ENCODE data around the gene METTL27.
"Not testable (repeated sequence)": the region's sequence is repeated elsewhere in the genome, so short reads cannot be mapped to it uniquely, and the experiment has no call there.

METTL27 gene

GRCh38 chr7:73839290-73839689 lies 3.0 kb downstream of the METTL27 start:
- no peak for DNase-seq (ENCODE audit: low read depth)

GRCh38 chr7:73838642-73839041 lies 3.7 kb downstream of the METTL27 start:
- DNase-seq (ENCODE audit: low read depth), result no peak

GRCh38 chr7:73837167-73837566 lies 5.1 kb downstream of the METTL27 start:
- DNase-seq (ENCODE audit: low read depth), result not testable (repeated sequence)

- no peak for DNase-seq (ENCODE audit: low read depth)
Observed at GRCh38 chr7:73834626-73835191, 7.6 kb downstream of the METTL27 start.

- no peak for DNase-seq (ENCODE audit: low read depth)
Observed at GRCh38 chr7:73833251-73833919, 8.9 kb downstream of the METTL27 start.

GRCh38 chr7:73832806-73833205 lies 9.5 kb downstream of the METTL27 start:
- no peak for DNase-seq (ENCODE audit: low read depth)

GRCh38 chr7:73831834-73832651 lies 10.3 kb downstream of the METTL27 start:
- DNase-seq (ENCODE audit: low read depth), result no peak

GRCh38 chr7:73831584-73831833 lies 10.8 kb downstream of the METTL27 start:
- DNase-seq (ENCODE audit: low read depth), result no peak

- no peak for DNase-seq (ENCODE audit: low read depth)
Observed at GRCh38 chr7:73830681-73831583, 11.4 kb downstream of the METTL27 start, which contains the start of gene CLDN4. CLDN4 (plus strand) TSS chr7:73830996; CDS start chr7:73831202, 206 bp downstream.

- DNase-seq (ENCODE audit: low read depth), result no peak
Observed at GRCh38 chr7:73829921-73830680, 12.2 kb downstream of the METTL27 start.

GRCh38 chr7:73829505-73829904 lies 12.8 kb downstream of the METTL27 start:
- no peak for DNase-seq (ENCODE audit: low read depth)

- no peak for DNase-seq (ENCODE audit: low read depth)
Observed at GRCh38 chr7:73828972-73829371, 13.3 kb downstream of the METTL27 start.

- DNase-seq (ENCODE audit: low read depth), result no peak
Observed at GRCh38 chr7:73828107-73828803, 14.1 kb downstream of the METTL27 start.

GRCh38 chr7:73827567-73828106 lies 14.7 kb downstream of the METTL27 start:
- DNase-seq (ENCODE audit: low read depth), result no peak

- DNase-seq (ENCODE audit: low read depth), result no peak
Observed at GRCh38 chr7:73824986-73825385, 17.3 kb downstream of the METTL27 start.

GRCh38 chr7:73823873-73824592 lies 18.3 kb downstream of the METTL27 start:
- DNase-seq (ENCODE audit: low read depth), result no peak

- no peak for DNase-seq (ENCODE audit: low read depth)
Observed at GRCh38 chr7:73823257-73823656, 19.1 kb downstream of the METTL27 start.

GRCh38 chr7:73822319-73823173 lies 19.8 kb downstream of the METTL27 start:
- DNase-seq (ENCODE audit: low read depth), result no peak
